ENCODE results near the gene SLC39A11. TPM values are rescaled to one million over a fixed set of nuclear protein-coding genes. Genes with fewer than 3 reads are reported as not detected.

The SLC39A11 gene
- polyA plus RNA-seq, 3 donors = 26.5 to 28.6 (median 26.7) TPM

DNA sequence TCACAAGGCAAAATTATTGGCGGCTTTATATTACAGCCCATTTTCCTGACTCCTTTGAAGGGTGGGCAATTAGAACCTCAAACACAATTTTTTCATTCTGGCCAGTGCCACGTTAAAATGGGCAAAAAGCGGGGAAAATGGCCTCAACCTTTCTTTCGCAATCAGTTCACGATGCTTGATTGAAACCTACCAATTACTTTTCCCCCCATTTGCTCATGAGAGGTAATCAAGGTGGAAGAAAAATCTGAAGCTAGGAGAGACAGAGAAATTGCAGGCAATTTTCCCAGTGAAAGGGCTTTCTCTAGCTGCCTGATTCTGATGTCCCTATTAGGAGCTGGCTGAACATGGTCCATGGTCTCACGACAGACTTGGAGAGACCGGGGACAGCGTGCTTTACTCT lies 215.1 kb downstream of the SLC39A11 start:
- DNase-seq (ENCODE audit: extremely low read depth in 1 of 11, low read depth in 9 of 11, low spot score in 4 of 11) = no peak

DNA sequence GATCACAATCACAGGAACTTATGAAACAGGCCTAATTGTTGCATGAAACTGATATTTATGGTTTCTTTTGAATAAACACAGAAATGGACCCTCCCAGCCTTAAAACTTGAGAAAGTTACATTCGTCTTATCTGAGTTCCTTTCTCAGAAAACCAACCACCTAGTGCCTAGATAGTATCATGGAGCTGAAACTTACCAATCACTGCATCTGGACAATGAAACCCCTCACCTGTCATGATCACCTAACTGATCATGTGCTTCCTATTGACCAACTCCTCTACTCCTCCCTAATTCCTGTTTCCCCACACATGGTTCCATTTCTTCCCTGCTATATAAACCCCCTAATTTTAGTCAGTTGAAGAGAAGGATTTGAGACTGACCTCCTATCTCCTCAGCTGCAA lies 216.1 kb downstream of the SLC39A11 start:
- no peak for DNase-seq (ENCODE audit: extremely low read depth in 1 of 11, low read depth in 9 of 11, low spot score in 4 of 11)

DNA sequence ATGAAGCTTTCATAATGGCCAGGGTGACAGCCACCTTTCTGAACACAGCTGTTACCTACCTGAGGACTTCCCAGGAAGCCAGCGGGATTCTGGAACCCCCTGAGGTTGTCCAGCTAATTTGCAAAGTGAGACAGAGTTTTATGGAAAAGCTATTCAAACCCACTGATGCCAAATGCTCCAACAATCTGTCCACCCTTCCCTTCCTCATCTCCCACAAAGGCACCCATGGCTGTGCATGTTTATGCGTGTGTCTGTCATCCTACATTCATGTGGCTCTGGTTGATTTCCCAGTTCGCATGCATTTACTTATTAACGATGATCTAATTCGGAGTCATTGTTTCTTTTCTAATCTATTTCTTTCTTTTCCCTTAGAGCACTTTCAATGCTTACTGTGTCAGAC lies 217.1 kb downstream of the SLC39A11 start:
- no peak for DNase-seq (ENCODE audit: extremely low read depth in 1 of 11, low read depth in 9 of 11, low spot score in 4 of 11)

DNA sequence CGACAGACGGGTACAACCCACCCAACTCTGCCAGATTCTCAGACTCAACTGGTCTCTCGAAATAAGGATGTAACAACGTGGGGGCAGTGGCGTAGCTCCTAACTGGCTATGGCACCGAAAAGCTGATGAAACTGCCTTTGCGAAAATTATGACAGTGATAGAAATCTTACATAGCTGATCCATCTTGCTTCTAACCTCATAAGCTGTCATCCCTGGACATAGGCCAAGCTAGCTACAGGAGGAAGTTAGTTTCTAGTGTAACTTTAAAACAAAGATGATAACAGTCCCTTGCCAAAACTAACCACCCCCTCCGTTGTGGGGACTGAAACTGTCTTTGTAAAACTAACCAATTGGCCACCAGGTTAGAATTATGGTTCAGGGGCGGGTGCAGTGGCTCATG lies 220.1 kb downstream of the SLC39A11 start:
- DNase-seq (ENCODE audit: extremely low read depth in 1 of 11, low read depth in 9 of 11, low spot score in 4 of 11) = no peak

DNA sequence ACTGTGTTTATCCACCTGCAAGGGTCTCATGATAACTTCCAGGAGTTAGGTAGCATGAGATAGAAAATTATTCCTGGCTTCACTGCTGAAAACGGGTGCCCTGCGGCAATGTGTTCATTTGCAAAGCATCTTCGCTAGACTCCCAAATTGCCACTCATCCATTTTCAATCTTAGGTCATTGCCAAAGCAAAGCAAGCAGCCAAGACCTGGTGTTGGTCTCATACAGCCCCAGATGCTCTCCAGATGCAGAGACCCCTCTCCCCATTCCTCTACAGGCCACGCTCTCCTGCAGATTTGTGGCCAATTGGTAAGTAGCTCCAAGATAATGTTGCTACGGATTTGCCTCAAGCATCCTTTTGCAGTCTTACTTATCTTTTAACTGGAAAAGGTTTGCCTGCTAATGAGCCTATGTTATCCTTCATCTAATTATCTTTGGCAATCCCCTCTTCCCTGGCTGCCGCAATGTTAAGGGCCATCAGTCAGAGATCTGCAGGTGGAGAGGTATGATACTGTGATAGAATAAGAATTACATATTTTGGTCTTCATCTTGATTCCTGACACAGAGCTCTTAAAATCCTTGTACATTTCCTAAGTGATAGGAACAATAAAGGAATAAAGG lies 222.0 kb downstream of the SLC39A11 start:
- no peak for DNase-seq (ENCODE audit: extremely low read depth in 1 of 11, low read depth in 9 of 11, low spot score in 4 of 11)

DNA sequence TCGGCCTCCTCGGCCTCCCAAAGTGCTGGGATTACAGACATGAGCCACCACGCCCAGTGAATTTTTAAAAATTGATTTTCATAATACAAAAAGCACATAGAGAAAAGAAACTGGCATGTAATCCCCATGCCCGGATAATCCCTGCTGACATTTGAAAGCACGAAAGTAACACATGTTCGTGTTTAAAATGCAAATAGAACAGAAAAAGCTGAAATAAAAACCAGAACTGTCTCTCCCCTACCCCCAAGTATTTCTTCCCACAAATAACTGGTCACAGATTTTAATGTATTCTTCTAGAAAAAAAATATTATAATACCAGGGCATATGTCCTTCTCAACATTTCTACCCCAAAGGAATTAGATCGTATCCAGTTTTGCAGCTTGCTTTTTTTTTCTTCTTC lies 222.9 kb downstream of the SLC39A11 start:
- no peak for DNase-seq (ENCODE audit: extremely low read depth in 1 of 11, low read depth in 9 of 11, low spot score in 4 of 11)

DNA sequence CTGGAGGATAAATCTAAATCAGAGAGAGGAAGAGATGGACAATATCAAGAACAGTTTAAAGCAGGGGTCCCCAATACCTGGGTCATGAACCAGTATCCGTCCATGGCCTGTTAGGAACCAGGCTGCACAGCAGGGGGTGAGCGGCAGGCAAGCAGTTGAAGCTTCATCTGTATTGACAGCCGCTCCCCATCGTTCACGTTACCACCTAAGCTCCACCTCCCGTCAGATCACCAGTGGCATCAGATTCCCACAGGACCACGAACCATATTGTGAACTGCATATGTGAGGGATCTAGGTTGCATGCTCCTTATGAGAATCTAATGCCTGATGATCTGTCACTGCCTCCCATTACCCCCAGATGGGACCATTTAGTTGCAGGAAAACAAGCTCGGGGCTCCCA lies 226.5 kb downstream of the SLC39A11 start:
- no peak for DNase-seq (ENCODE audit: extremely low read depth in 1 of 11, low read depth in 9 of 11, low spot score in 4 of 11)

DNA sequence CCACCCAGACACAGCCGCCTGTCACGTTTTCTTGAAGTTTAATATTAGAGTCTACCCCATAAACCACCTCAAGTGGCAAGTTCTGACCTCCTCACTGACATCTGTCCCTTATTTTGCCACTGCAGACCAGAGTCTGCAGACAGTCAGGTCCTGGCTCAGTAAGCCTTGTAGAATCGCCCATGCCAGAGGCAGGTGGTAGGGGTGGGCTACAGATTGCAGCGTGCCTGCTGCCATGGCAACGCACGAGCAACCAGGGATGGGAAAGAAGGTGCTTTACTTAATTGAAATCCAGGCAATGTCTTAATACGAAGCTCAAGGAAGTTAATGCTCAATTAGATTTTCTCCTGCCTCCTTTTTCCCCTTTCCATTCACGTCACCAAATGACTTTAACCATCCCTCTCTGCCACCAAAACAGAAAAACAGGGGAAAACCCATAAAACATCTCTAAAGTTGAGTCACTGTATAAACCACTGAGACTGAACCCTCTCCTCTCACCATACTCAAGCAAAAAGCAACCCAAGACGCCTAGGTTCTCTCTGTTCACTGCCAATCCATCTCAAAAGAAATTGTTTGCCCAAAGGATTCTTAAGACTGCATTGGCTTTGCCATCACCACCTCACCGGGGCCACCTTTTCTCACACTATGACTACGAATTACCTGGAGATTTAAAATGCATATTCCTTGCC lies 228.8 kb downstream of the SLC39A11 start:
- no peak for DNase-seq (ENCODE audit: extremely low read depth in 1 of 11, low read depth in 9 of 11, low spot score in 4 of 11)

DNA sequence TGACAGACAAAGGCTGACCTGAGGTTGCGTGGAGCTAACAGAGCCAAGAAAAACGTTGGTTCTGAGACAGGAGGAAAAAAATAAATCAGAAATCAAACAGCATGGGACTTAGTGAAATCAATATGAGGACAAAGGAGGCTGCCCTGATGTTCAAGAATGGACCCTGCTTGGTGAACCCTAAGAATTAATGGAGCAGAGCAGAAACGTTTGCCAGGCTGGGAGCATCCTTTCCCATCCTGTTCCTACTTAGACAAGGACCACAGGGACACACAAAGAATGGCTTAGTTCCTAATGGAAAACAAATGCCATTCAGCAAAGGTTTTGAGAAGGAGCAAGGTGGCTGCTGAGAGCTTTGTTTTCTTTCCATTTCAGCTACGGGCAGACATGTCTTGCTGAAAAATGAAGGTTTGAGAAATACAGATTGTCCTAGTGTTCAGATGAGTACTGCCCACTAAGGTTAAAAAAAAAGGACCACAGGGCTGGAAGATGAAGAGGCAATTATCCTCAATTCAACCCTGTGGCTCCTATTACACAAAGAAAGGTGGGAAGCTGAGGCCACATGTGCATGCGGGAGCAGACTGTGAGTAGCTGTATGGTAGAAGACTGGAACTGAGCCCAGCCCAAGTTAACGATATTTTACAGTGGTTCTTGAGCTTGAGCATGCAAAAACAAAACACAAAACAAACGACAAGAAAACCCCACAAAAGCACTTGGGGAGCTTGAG lies 230.1 kb downstream of the SLC39A11 start:
- peak in 3 of 11 donors; percentile 7 to 16 (median 13) for DNase-seq (ENCODE audit: extremely low read depth in 1 of 11, low read depth in 9 of 11, low spot score in 4 of 11)

DNA sequence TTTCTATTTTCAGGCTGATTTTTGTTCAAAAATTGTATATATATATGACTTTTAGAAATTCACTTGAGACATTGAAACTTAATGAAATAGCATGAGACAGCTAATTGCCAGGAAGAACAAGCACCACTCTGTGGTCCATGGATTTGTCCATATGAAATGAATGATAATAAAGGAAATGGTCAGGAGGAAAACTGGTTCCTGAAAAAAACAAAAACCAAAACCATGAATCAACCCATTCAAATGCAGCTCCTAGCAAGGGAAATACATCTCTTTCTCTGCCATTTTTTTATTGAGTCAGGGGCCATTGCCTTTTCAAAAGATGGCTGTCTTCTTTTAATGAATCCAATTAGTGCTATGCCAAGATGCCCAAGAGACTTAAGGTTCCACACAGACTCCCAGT lies 230.7 kb downstream of the SLC39A11 start:
- no peak for DNase-seq (ENCODE audit: extremely low read depth in 1 of 11, low read depth in 9 of 11, low spot score in 4 of 11)

DNA sequence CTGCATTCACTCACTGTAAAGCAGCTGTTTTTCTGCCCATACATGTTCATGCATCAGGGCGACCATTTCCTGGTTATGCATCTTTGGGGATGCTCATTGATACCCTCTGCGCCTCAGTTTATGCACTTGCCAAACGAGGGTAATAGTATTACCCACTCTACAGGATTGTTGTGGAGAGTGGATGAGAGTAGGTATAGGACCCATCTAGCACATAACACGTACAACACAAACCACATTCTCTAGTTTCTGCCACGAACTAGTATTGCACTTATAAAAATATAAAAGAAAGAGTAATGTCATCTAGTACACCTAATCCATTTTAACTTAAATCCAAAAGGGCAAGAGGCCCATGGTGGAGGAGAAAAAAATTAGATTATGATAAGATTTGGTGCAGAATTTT lies 231.7 kb downstream of the SLC39A11 start:
- DNase-seq (ENCODE audit: extremely low read depth in 1 of 11, low read depth in 9 of 11, low spot score in 4 of 11) = no peak

DNA sequence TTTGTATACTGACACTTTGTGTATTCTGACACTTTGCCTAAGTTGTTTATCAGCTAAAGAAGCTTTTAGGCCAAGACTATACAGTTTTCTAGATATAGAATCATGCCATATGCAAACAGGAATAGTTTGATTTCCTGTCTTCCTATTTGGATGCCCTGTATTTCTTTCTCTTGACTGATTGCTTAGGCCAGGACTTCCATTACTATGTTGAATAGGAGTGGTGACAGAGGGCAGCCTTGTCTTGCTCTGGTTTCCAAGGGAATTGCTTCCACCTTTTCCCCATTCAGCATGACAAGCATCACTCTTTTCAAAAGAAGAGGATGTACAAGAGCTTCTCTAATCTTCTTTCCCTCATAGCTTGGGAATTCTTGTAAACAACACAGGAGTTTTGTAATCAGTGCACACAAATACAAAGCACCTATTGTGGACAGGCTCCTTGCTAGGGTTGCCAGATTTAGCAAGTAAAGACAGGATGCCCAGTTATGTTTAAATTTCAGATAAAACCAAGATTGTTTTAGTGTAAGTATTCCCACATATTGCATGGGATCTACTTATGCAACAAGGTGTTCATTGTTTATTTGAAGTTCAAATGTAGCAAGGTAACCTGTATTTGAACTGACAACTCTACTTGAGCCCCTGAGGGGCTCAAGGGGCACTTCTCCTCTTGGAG lies 233.5 kb downstream of the SLC39A11 start:
- no peak for DNase-seq (ENCODE audit: extremely low read depth in 1 of 11, low read depth in 9 of 11, low spot score in 4 of 11)

DNA sequence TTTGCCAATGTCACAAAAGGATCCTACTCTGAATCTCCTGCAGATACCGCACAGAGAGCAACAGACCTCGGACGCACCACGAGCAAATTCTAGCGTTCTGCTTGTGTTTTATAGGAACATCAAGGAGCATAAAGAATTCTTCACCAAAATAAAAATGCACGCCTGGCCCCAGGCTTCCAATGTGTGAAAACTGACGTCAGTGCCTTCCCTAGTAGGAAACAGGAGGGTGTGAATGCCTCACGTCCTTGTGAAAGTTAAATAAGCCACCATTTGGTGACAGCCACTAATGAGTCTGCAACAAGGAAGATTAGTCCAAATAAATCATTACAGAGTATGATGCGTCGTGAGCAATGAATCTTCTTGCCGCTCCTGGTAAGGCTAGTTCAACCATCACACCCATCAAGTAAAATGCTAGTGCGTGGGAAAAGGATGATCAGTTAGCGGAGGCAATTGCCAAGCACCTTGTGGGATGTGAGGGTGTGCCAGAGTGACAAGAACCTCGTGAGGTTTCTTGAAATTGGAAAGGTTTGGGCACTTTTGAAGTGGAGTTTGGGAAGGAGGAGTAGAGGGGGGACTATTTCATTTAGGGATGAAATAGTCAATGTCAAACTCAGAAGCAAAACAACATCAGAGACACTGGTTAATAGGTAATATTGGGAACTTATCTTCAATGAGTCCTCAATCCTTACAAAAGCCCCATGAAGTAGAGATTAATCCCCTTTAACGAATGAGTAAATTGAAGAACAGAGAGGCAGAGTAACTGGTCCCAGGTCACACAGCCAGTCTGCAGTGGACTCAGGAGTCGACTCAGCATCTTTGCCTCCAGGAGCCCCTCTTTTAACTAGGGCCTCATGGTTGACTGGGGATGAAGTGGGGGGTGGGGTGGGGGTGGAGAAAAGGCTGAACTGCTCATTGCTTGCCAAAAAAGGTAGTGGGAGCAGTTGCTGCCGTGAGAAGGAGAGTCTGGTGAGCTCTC lies 238.8 kb downstream of the SLC39A11 start:
- no peak for DNase-seq (ENCODE audit: extremely low read depth in 1 of 11, low read depth in 9 of 11, low spot score in 4 of 11)

DNA sequence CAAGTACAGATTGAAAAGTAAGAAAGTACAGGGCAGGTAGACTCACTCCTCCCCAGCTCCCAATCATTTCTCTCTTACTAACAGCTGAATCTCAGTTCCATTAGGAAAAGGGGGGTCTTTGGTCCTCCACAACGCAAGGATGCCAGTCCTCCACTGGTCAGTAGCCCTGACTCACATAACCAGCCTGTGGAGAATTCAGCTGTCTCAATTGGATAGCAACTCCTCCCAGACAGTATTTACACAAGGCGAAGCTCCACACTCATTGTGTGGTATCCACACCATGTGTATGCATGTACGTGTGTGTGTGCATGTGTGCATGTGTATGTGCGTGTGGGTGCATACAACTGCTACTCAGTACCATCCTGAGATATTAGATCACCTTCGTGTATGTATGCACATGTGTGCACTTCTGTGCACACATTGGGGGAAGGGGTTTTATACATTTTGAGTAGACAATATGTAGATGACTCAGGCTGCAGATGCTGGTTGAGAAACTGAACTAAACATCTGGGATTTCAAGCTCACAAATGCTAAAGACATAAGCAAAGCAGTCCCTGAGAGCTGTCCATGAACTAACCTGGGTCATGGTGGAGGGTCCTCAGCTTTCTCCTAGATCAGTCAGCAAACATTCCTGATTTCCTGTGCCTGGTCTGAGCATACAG lies 240.1 kb downstream of the SLC39A11 start:
- no peak for DNase-seq (ENCODE audit: extremely low read depth in 1 of 11, low read depth in 9 of 11, low spot score in 4 of 11)

DNA sequence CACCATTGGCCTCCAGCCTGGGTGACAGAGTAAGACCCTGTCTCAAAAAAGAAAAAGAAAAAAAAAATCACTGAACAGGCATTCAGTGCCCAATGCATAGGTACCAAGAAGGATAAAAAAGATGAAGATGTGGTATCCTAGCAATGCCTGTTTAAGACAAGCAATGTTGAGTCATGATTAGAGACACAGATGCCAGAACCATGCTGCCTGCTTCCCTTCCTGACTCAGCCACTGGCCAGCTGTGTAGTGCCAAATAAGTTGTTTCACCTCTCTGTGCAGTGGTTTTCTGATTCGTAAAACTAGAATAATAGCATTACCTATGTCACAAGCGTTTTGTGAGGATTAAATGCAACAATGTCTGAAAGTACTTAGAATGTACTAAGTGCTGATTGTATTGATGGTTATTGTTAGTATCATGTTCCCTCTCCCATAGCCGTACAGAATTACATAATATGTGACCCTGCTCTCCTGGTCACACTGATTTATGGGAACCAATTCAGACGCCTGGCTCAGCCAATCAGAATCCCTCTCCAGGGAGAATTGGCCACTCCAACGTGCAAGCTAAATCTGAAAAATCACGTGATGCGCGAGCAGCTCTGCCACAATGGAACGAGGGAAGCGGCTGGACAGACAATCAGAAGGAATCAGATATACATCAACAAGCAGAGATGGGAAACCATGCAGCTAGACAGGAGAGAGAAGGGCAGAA lies 241.9 kb downstream of the SLC39A11 start:
- DNase-seq (ENCODE audit: extremely low read depth in 1 of 11, low read depth in 9 of 11, low spot score in 4 of 11) = no peak

DNA sequence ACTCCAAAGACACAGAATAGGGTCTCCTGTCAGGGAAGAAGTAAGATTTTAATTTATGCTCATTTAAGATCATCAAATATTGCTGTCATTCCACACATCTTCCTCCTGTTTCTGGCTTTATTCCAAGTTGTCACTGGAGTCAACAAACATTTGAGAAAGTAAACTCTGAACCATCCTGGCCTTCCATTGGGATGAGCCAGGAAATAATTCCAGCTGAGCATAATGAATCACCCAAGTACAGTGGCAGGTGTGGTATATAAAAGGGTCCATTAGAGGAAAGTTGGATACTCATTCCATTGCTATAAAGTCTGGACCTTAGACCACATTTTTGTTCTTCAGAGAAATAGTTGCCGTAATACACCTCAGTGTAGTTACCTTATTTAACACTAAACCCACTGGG lies 246.1 kb downstream of the SLC39A11 start:
- DNase-seq (ENCODE audit: extremely low read depth in 1 of 11, low read depth in 9 of 11, low spot score in 4 of 11) = no peak

DNA sequence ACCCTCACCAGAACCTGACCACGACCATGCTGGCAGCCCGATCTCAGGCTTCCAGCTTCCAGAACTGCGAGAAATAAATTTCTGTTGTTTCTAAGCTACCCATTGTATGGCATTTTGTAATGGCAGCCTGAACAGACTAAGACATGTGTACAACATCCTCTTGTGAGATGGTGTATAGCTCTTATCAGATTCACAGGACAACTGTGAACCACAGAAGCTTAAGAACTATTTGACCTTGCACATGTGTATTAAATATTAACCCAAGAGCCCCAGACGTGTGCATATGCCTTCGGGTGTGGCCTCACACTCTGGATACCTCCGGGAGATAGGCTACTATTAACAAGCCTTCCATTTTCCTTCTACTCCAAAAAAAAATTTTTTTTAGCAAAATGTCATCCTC lies 248.9 kb downstream of the SLC39A11 start:
- DNase-seq (ENCODE audit: extremely low read depth in 1 of 11, low read depth in 9 of 11, low spot score in 4 of 11) = no peak

DNA sequence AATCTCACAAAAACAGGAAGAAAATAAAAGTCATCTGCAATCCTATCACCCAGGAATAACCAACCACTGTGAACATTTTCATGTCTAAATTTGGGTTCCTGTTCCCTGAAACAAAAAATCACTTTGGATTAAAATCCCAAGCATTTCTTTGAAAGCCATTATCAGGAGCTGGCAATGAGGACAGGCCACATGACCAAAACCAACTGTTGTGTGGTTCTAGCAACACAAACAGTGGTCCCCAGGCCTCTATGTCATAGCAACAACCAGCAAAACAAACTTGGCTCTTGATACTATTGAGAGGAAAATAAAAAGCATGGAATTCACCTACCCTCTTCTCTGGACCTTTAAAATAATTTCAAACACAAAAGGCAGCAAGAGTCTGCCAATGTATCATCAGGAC lies 252.5 kb downstream of the SLC39A11 start:
- DNase-seq (ENCODE audit: extremely low read depth in 1 of 11, low read depth in 9 of 11, low spot score in 4 of 11) = peak in 1 of 11 donors; percentile 23

Data from renal cortex interstitium (tissue), 11 donors.